H1 (cell line): ENCODE results near the gene KREMEN1. TPM values are rescaled to one million over a fixed set of nuclear protein-coding genes. Genes with fewer than 3 reads are reported as not detected.

ENCODE experiments used
- CTCF ChIA-PET: fragments of 300-600 bp; sonication (Branson Sonifier 250); formaldehyde crosslinking; loops from one replicate; lab custom pipeline; 2021; ENCODE audit not compliant: partially characterized antibody; lab: Charles Lee
- POLR2A ChIA-PET: fragments of 300-600 bp; sonication (Branson Sonifier 250); formaldehyde crosslinking; loops from one replicate; lab custom pipeline; 2021; ENCODE audit warnings: inconsistent platforms; ENCODE audit not compliant: partially characterized antibody; lab: Charles Lee
- DNase-seq, 2 experiments: peaks; one replicate each; pipeline versions ENCODE4 v3.0.0 to v3.0.0-alpha.2; 2010 to 2022; ENCODE audit warnings: low spot score in 2 of 2, low read depth in 1 of 2, mixed read lengths in 1 of 2
- FAIRE-seq: peaks from 2 replicates; lab custom pipeline; 2011; peaks lifted over from hg19 to GRCh38; lab: Jason Lieb, UNC
- H2AFZ ChIP-seq: 2 replicates; pipeline ENCODE4 v1.8.1; 2012; ENCODE audit warnings: low read length, inconsistent platforms
- H2AK5ac ChIP-seq: 2 replicates; pipeline ENCODE4 v1.6.1; 2013; ENCODE audit warnings: low read depth, low read length
- H2BK120ac ChIP-seq: replicated peaks from 2 replicates; pipeline ENCODE3; 2013; ENCODE audit warnings: low read depth, low read length, inconsistent platforms
- H2BK12ac ChIP-seq: 2 replicates; pipeline ENCODE4 v1.6.1; 2013; ENCODE audit warnings: low read depth, low read length
- H2BK15ac ChIP-seq: 2 replicates; pipeline ENCODE4 v1.6.1; 2013; ENCODE audit warnings: low read length
- H2BK20ac ChIP-seq: 2 replicates; pipeline ENCODE4 v1.6.1; 2013; ENCODE audit warnings: low read length
- H2BK5ac ChIP-seq: 2 replicates; pipeline ENCODE4 v1.6.1; 2013; ENCODE audit warnings: low read depth, low read length
- H3K14ac ChIP-seq: 2 replicates; pipeline ENCODE4 v1.6.1; 2013; ENCODE audit warnings: inconsistent platforms; ENCODE audit not compliant: insufficient read length
- H3K18ac ChIP-seq: 2 replicates; pipeline ENCODE4 v1.6.1; 2013; ENCODE audit warnings: low read length; ENCODE audit errors: extremely low read depth
- H3K23ac ChIP-seq: 2 replicates; pipeline ENCODE4 v1.6.1; 2013; ENCODE audit warnings: inconsistent platforms; ENCODE audit not compliant: insufficient read length
- H3K23me2 ChIP-seq: 2 replicates; pipeline ENCODE4 v1.6.1; 2013; ENCODE audit warnings: low read depth, low read length
- H3K27ac ChIP-seq: 2 replicates; pipeline ENCODE4 v1.6.1; 2011; ENCODE audit warnings: low read depth, low read length, inconsistent platforms
- H3K27me3 ChIP-seq, 4 experiments: replicated peaks in 1 of 4; 1 replicate in 1 of 4; 2 replicates in 3 of 4; pipeline versions ENCODE4 v1.6.1 to v1.8.1; 2011 to 2013; ENCODE audit warnings: low read length in 3 of 4, mild to moderate bottlenecking in 3 of 4, inconsistent platforms in 2 of 4, mixed read lengths in 2 of 4, moderate library complexity in 1 of 4; ENCODE audit not compliant: control insufficient read depth in 3 of 4, insufficient read depth in 3 of 4; ENCODE audit errors: extremely low read depth in 1 of 4
- H3K36me3 ChIP-seq, 4 experiments: 2 replicates each; pipeline versions ENCODE4 v1.6.1 to v1.8.1; 2011 to 2013; ENCODE audit warnings: mild to moderate bottlenecking in 4 of 4, low read length in 3 of 4, moderate library complexity in 2 of 4, control low read depth in 1 of 4, inconsistent platforms in 1 of 4; ENCODE audit not compliant: insufficient read depth in 4 of 4, control insufficient read depth in 2 of 4
- H3K4ac ChIP-seq: replicated peaks from 2 replicates; pipeline ENCODE3; 2013; ENCODE audit warnings: low read length, low read depth, mixed read lengths, inconsistent platforms; ENCODE audit not compliant: insufficient read length
- H3K4me1 ChIP-seq, 4 experiments: replicated peaks in 1 of 4; 1 replicate in 1 of 4; 2 replicates in 3 of 4; pipeline versions ENCODE4 v1.6.1 to v1.8.1; 2011 to 2013; ENCODE audit warnings: low read length in 3 of 4, inconsistent platforms in 2 of 4, mixed read lengths in 1 of 4; ENCODE audit not compliant: insufficient read depth in 4 of 4, control insufficient read depth in 3 of 4
- H3K4me2 ChIP-seq, 2 experiments: 2 replicates each; pipeline versions ENCODE4 v1.6.1 to v1.8.1; 2011 to 2013; ENCODE audit warnings: low read depth in 2 of 2, low read length in 2 of 2, control low read depth in 1 of 2, inconsistent platforms in 1 of 2, mild to moderate bottlenecking in 1 of 2; ENCODE audit not compliant: insufficient read depth in 1 of 2
- H3K4me3 ChIP-seq, 4 experiments: fragments of 200-600, 300-600 bp in 1 of 4; sonication (generic), shearing (Covaris generic), sonication (Bioruptor Twin) in 1 of 4; 2 replicates each; pipeline versions ENCODE4 v1.5.1 to v1.8.1; 2011 to 2016; ENCODE audit warnings: low read length in 4 of 4, low read depth in 3 of 4, control low read depth in 2 of 4, inconsistent platforms in 2 of 4, mild to moderate bottlenecking in 2 of 4, mixed read lengths in 1 of 4, moderate library complexity in 1 of 4; ENCODE audit not compliant: insufficient read depth in 2 of 4; ENCODE audit errors: extremely low read depth in 1 of 4
- H3K56ac ChIP-seq: replicated peaks from 2 replicates; pipeline ENCODE3; 2013; ENCODE audit warnings: low read depth, mild to moderate bottlenecking, mixed read lengths, low read length, inconsistent platforms; ENCODE audit not compliant: insufficient read length
- H3K79me1 ChIP-seq: 2 replicates; pipeline ENCODE4 v1.6.1; 2013; ENCODE audit warnings: low read depth, low read length, control low read depth
- H3K79me2 ChIP-seq, 2 experiments: 2 replicates each; pipeline versions ENCODE4 v1.6.1 to v1.8.1; 2012 to 2013; ENCODE audit warnings: low read length in 2 of 2, mild to moderate bottlenecking in 2 of 2, inconsistent platforms in 1 of 2; ENCODE audit not compliant: insufficient read depth in 2 of 2, control insufficient read depth in 1 of 2
- H3K9ac ChIP-seq, 4 experiments: replicated peaks in 1 of 4; 1 replicate in 1 of 4; 2 replicates in 3 of 4; pipeline versions ENCODE4 v1.6.1 to v1.8.1; 2011 to 2013; ENCODE audit warnings: low read depth in 3 of 4, low read length in 3 of 4, control low read depth in 2 of 4, mild to moderate bottlenecking in 2 of 4, moderate library complexity in 2 of 4, inconsistent platforms in 1 of 4; ENCODE audit errors: extremely low read depth in 1 of 4
- H3K9me3 ChIP-seq, 2 experiments: 2 replicates each; pipeline versions ENCODE4 v1.6.1 to v1.8.1; 2012 to 2013; ENCODE audit warnings: mild to moderate bottlenecking in 2 of 2, moderate library complexity in 2 of 2, control low read depth in 1 of 2, inconsistent platforms in 1 of 2, low read depth in 1 of 2, low read length in 1 of 2, mixed read lengths in 1 of 2; ENCODE audit not compliant: insufficient read depth in 2 of 2
- H4K20me1 ChIP-seq, 2 experiments: replicated peaks in 1 of 2; 2 replicates each; pipeline versions ENCODE3 to v1.8.1; 2011 to 2013; ENCODE audit warnings: inconsistent platforms in 2 of 2, low read length in 2 of 2, mild to moderate bottlenecking in 1 of 2; ENCODE audit not compliant: insufficient read depth in 2 of 2, control insufficient read depth in 1 of 2
- H4K5ac ChIP-seq: 2 replicates; pipeline ENCODE4 v1.6.1; 2013; ENCODE audit warnings: low read length, low read depth, mixed read lengths, inconsistent platforms; ENCODE audit not compliant: insufficient read length
- H4K8ac ChIP-seq: 2 replicates; pipeline ENCODE4 v1.8.0; 2013; ENCODE audit warnings: mild to moderate bottlenecking, moderate library complexity, low read length, inconsistent platforms; ENCODE audit not compliant: insufficient read depth; ENCODE audit errors: extremely low read depth
- H4K91ac ChIP-seq: replicated peaks from 2 replicates; pipeline ENCODE3; 2013; ENCODE audit warnings: low read length, mixed read lengths, inconsistent platforms; ENCODE audit not compliant: insufficient read length
- CBX5 ChIP-seq: fragments of 300-800, 300-1000 bp; sonication (generic); IDR thresholded peaks from 2 replicates; pipeline ENCODE4 v1.7.1; 2016; ENCODE audit warnings: antibody characterized with exemption, low read length, low read depth
- CBX8 ChIP-seq: fragments of 300-800, 300-1000 bp; sonication (generic); IDR thresholded peaks from 2 replicates; pipeline ENCODE4 v1.7.1; 2016; ENCODE audit warnings: low read depth, low read length, borderline replicate concordance
- EGR1 ChIP-seq: IDR thresholded peaks from 2 replicates; pipeline ENCODE4 v1.6.1; 2011; ENCODE audit warnings: low read depth, low read length, borderline replicate concordance
- EP300 ChIP-seq, 2 experiments: IDR thresholded peaks; 1 replicate in 1 of 2; 2 replicates in 1 of 2; pipeline ENCODE4 v1.6.1; 2011 to 2012; ENCODE audit warnings: low read depth in 2 of 2, low read length in 2 of 2, mild to moderate bottlenecking in 2 of 2, borderline replicate concordance in 1 of 2, inconsistent platforms in 1 of 2, moderate library complexity in 1 of 2
- FOSL1 ChIP-seq: IDR thresholded peaks from 2 replicates; pipeline ENCODE4 v1.6.1; 2011; ENCODE audit warnings: mild to moderate bottlenecking, low read depth, low read length, moderate library complexity; ENCODE audit not compliant: insufficient read depth
- GABPA ChIP-seq: IDR thresholded peaks from 2 replicates; pipeline ENCODE4 v1.6.1; 2011; ENCODE audit warnings: mild to moderate bottlenecking, low read length, moderate library complexity, borderline replicate concordance; ENCODE audit not compliant: insufficient read depth
- MAFK ChIP-seq: IDR thresholded peaks from 2 replicates; pipeline ENCODE4 v1.6.1; 2012; ENCODE audit warnings: low read depth, mild to moderate bottlenecking, improper control_type of control experiment, low read length
- POLR2A ChIP-seq, 2 experiments: IDR thresholded peaks; 1 replicate in 1 of 2; 2 replicates in 1 of 2; pipeline ENCODE4 v1.6.1; 2011; ENCODE audit warnings: low read depth in 2 of 2, low read length in 2 of 2, mild to moderate bottlenecking in 2 of 2; ENCODE audit errors: control extremely low read depth in 1 of 2
- POU5F1 ChIP-seq: IDR thresholded peaks from 2 replicates; pipeline ENCODE4 v1.6.1; 2011; ENCODE audit warnings: low read depth, mild to moderate bottlenecking, low read length, moderate library complexity
- SIX5 ChIP-seq: IDR thresholded peaks from 2 replicates; pipeline ENCODE4 v1.6.1; 2011; ENCODE audit warnings: mild to moderate bottlenecking, low read depth, low read length
- TAF7 ChIP-seq: optimal IDR thresholded peaks from 2 replicates; pipeline ENCODE3; 2011; ENCODE audit warnings: low read depth, mild to moderate bottlenecking, inconsistent platforms, low read length, moderate library complexity, borderline replicate concordance
- TBP ChIP-seq: IDR thresholded peaks from 2 replicates; pipeline ENCODE4 v1.6.1; 2011; ENCODE audit warnings: low read depth, low read length, improper control_type of control experiment
- WGBS, 2 experiments: shearing (Covaris generic) in 1 of 2; methylation state at CpG; one replicate each; pipeline versions ENCODE4 v1.1.6 to v1.1.7; 2013 to 2015; ENCODE audit warnings: low lambda C conversion rate in 2 of 2, mixed read lengths in 2 of 2, inconsistent platforms in 1 of 2, low coverage in 1 of 2, missing lambda C conversion rate in 1 of 2; ENCODE audit not compliant: insufficient replicate concordance in 2 of 2, insufficient coverage in 1 of 2, insufficient read length in 1 of 2; ENCODE audit errors: extremely low coverage in 1 of 2, missing lambda C conversion rate in 1 of 2; 5-methylcytosine and 5-hydroxymethylcytosine counted together
- polyA plus RNA-seq, 7 experiments: library from polyadenylated mRNA; depleted of rRNA in 3 of 7; stranded (reverse) in 5 of 7; unstranded in 2 of 7; fragments of >200 nt in 5 of 7; fragments of 200-250 nt in 2 of 7; gene quantifications; 1 replicate in 5 of 7; 2 replicates in 1 of 7; 4 replicates in 1 of 7; pipeline versions ENCODE4 v1.2.1 to v1.2.3, GENCODE V29; 2011 to 2013; ENCODE audit warnings: missing spikeins in 2 of 7, mixed read lengths in 2 of 7
- total RNA-seq: library from RNA; stranded (reverse); fragmentation: NEBNext Ultra II Directional; extraction: Animal tissue kit (Norgen Biotek cat#: 25700); gene quantifications from 2 replicates; pipeline ENCODE4 v1.2.1, GENCODE V29; 2021
- TF ChIP-seq, protein P1 (sequence below): IDR thresholded peaks from 2 replicates; pipeline ENCODE4 v1.6.1; 2012; ENCODE audit warnings: inconsistent platforms

Gene KREMEN1
- total and polyA plus RNA-seq, 2 of the 8 experiments (the other 6 are each of a cell fraction or from before 2014, with no cell fraction given) = 2.1 to 3.2 TPM

DNA sequence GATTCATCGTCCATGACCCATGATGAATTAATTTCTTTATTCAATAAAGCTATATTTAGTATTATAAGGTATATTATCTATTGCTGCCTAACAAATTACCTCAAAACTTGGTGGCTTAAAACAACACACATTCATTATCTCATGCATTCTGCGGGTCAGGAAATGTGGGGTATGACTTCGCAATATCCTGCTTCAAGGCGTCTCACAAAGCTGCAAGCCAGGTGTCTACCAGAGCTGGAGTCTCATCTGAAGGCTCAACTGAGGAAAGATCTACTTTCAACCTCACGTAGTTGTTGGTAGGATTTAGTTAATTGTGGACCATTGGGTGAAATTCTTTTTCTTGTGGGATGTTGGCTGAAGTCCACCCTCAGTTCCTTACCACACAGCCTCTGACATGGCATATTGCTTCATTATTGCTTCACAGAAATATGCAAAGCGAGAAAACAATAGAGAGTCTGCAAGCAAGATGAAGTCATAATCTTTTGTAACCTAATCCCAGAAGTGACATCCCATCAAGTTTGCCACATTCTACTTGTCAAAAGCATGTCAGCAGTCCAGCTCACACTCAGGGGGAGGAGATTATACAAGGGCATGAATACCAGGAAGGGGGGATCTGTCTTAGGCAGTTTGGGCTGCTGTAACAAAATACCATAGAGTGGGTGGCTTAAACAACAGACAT, 45.1 kb downstream of the KREMEN1 start:
- H3K4ac ChIP-seq = no peak overlapping the region
- 93% methylated on average over 6 of the region's 6 CpGs; no CpG with 5 or more reads in 1 of the 2 experiments for WGBS, 2 experiments
- H2BK15ac ChIP-seq = no peak overlapping the region
- no peak overlapping the region for H3K4me3 ChIP-seq
- peaks cover 4 to 6% of the 10 kb centered on the region in 2 experiments; a peak in 3 of 4 replicates for H3K9me3 ChIP-seq
- no peaks in the 10 kb centered on the region for H3K4me1 ChIP-seq
- no peak overlapping the region for H3K27ac ChIP-seq
- no peak overlapping the region for H3K4me2 ChIP-seq
- H3K36me3 ChIP-seq = no peaks in the 10 kb centered on the region
- FAIRE-seq = no peak
- no peak overlapping the region for H2BK5ac ChIP-seq
- no peak overlapping the region for H3K56ac ChIP-seq
- H2BK120ac ChIP-seq = no peak overlapping the region
- no peak overlapping the region for H2BK12ac ChIP-seq
- ChIA-PET CTCF (no interaction called here), POLR2A (interaction anchor here (1.0 kb wide), 1 partner anchor 39 kb away, joined by 3 read pairs; no protein-coding TSS in a partner anchor)
- no peak overlapping the region for H3K14ac ChIP-seq
- H2AK5ac ChIP-seq = no peak overlapping the region
- H4K8ac ChIP-seq = no peak overlapping the region
- H3K79me2 ChIP-seq = no peaks in the 10 kb centered on the region
- no peaks in the 10 kb centered on the region for H4K20me1 ChIP-seq
- H3K23ac ChIP-seq = no peak overlapping the region
- H3K27me3 ChIP-seq = no peaks in the 10 kb centered on the region
- no peak overlapping the region for H4K5ac ChIP-seq
- H3K23me2 ChIP-seq = peaks cover 3% of the 10 kb centered on the region; the same call in 1 of the 2 replicates
- no peak overlapping the region for H3K18ac ChIP-seq
- no peak overlapping the region; a peak in 1 of 7 replicates for H3K9ac ChIP-seq
- H4K91ac ChIP-seq = no peak overlapping the region
- TF ChIP-seq POLR2A (IDR thresholded peaks at IDR 0.05; ENCODE audit: control extremely low read depth in 1 of 2, low read depth in 2 of 2, low read length in 2 of 2) = no peak
- TF ChIP-seq EGR1 = no peak
- TF ChIP-seq MAFK = no peak
- TF ChIP-seq, protein P1, sequence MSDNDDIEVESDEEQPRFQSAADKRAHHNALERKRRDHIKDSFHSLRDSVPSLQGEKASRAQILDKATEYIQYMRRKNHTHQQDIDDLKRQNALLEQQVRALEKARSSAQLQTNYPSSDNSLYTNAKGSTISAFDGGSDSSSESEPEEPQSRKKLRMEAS = no peak
- no peak for TF ChIP-seq GABPA
- TF ChIP-seq CBX5 = no peak
- no peak for TF ChIP-seq CBX8
- no peak for TF ChIP-seq EP300 (IDR thresholded peaks at IDR 0.05; ENCODE audit: borderline replicate concordance in 1 of 2, low read depth in 2 of 2, low read length in 2 of 2)
- TF ChIP-seq TBP = no peak
- TF ChIP-seq FOSL1 = no peak
- no peak for TF ChIP-seq TAF7
- TF ChIP-seq SIX5 = no peak
- TF ChIP-seq POU5F1 = no peak
- TF ChIP-seq, all 59 proteins: peak for 0
- no peak for DNase-seq
- Histone ChIP-seq H3K79me1 (no peaks in the 10 kb centered on the region), H2BK20ac (no peak overlapping the region), H2AFZ (no peak overlapping the region)
